Measurements from ENCODE around the gene SEMA3E.

The SEMA3E gene

GRCh38 chr7:83337050-83337449 lies 311.9 kb downstream of the SEMA3E start:
- no peak for DNase-seq

GRCh38 chr7:83326223-83326622 lies 322.7 kb downstream of the SEMA3E start:
- no peak for DNase-seq

- no peak for DNase-seq
These were observed 323.9 kb downstream of the SEMA3E start for GRCh38 chr7:83325083-83325482.

- DNase-seq: no peak
These were observed 324.3 kb downstream of the SEMA3E start for GRCh38 chr7:83324596-83324995.

- DNase-seq: no peak
These were observed 327.9 kb downstream of the SEMA3E start for GRCh38 chr7:83321011-83321410.

- DNase-seq: no peak
These were observed 335.0 kb downstream of the SEMA3E start for GRCh38 chr7:83313931-83314330.
